Measurements from ENCODE around the gene MED6. TPM values are rescaled to one million over a fixed set of nuclear protein-coding genes. Genes with fewer than 3 reads are reported as not detected.

MED6 gene
- total RNA-seq, 1 experiment from 2014 or later, result 46.3 TPM

DNA sequence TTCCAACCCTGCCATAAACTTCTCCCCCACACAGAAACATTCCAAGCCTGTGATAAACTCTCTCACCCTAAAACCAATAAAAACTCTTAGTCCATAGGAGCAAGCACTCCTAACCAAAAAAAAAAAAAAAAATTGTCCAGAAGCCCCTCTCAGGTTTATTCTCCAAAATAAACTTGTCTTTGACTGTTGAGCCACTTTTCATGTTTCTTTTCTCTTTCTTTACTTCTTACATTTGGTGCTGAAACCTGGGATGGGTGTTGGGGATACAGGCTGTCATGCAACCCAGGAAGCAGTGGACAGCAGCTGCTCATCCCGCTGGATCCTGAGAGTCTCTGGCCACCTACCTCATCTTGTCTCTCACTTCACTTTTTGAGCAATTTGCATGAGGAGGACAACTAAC is 63.6 kb downstream of the MED6 start (continued):
- TF ChIP-seq, protein P1, sequence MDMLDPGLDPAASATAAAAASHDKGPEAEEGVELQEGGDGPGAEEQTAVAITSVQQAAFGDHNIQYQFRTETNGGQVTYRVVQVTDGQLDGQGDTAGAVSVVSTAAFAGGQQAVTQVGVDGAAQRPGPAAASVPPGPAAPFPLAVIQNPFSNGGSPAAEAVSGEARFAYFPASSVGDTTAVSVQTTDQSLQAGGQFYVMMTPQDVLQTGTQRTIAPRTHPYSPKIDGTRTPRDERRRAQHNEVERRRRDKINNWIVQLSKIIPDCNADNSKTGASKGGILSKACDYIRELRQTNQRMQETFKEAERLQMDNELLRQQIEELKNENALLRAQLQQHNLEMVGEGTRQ (CRISPR knock-in tag; IDR thresholded peaks at IDR 0.05), result no peak
- TF ChIP-seq ZNF263 (CRISPR knock-in tag; IDR thresholded peaks at IDR 0.05; ENCODE audit: low read depth), result no peak
- TF ChIP-seq NR1H2 (CRISPR knock-in tag; IDR thresholded peaks at IDR 0.05), result no peak
- no peak for TF ChIP-seq NR2C2 (CRISPR knock-in tag; IDR thresholded peaks at IDR 0.05)
- TF ChIP-seq, protein P2, sequence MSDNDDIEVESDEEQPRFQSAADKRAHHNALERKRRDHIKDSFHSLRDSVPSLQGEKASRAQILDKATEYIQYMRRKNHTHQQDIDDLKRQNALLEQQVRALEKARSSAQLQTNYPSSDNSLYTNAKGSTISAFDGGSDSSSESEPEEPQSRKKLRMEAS (CRISPR knock-in tag; IDR thresholded peaks at IDR 0.05), result no peak
- no peak for TF ChIP-seq ZNF232 (CRISPR knock-in tag; IDR thresholded peaks at IDR 0.05)
- TF ChIP-seq NFE2L1 (CRISPR knock-in tag; IDR thresholded peaks at IDR 0.05), result no peak
- TF ChIP-seq PRRX2 (CRISPR knock-in tag; IDR thresholded peaks at IDR 0.05), result no peak
- TF ChIP-seq MLX (CRISPR knock-in tag; IDR thresholded peaks at IDR 0.05), result no peak

DNA sequence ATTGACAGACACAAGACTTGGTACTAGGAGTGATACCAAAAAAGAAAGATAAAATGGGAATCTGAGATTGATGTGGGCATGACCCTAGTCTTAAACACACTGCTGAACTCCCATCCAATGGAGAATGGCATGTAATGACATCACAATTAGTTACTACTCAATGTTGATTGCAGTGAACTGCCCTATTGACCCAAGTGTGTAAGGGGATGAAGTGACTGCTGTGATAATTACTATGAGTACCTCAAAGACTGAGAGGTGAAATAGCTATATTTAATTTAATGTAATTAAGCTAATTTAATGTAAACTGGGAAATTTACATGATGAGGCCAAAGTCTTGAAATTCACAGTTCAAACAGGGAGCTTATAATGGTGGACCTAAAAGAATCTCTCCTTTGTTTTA is 65.6 kb downstream of the MED6 start, which contains the start of gene ADAM20:
Gene ADAM20, minus strand, starts transcription at position 101 of the 400 bp plus-strand sequence. CDS start 10,247 bp downstream, outside the sequence.
- peaks cover 69% of the 10 kb centered on the region for H3K9me3 Mint-ChIP-seq
- ChIA-PET CTCF (interaction anchor here (0.6 kb wide), 1 partner anchor 88 kb away, joined by 3 read pairs; no protein-coding TSS in a partner anchor), POLR2A (interaction anchor here (0.6 kb wide), 1 partner anchor 137 kb away, joined by 3 read pairs; no protein-coding TSS in a partner anchor)
- DNase-seq (ENCODE audit: low spot score) (no peak), ATAC-seq (no peak)
- H3K4me3 Mint-ChIP-seq, result no peak within 1 kb of the TSS
- no peak within 1 kb of the TSS for H3K27ac Mint-ChIP-seq
- H3K27me3 Mint-ChIP-seq (ENCODE audit: low read depth), result peaks cover 19% of the 10 kb centered on the region
- no peaks in the 10 kb centered on the region for H3K4me1 Mint-ChIP-seq
- TF ChIP-seq, protein P3, sequence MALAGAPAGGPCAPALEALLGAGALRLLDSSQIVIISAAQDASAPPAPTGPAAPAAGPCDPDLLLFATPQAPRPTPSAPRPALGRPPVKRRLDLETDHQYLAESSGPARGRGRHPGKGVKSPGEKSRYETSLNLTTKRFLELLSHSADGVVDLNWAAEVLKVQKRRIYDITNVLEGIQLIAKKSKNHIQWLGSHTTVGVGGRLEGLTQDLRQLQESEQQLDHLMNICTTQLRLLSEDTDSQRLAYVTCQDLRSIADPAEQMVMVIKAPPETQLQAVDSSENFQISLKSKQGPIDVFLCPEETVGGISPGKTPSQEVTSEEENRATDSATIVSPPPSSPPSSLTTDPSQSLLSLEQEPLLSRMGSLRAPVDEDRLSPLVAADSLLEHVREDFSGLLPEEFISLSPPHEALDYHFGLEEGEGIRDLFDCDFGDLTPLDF (CRISPR knock-in tag; IDR thresholded peaks at IDR 0.05), result no peak
- TF ChIP-seq, protein P4, sequence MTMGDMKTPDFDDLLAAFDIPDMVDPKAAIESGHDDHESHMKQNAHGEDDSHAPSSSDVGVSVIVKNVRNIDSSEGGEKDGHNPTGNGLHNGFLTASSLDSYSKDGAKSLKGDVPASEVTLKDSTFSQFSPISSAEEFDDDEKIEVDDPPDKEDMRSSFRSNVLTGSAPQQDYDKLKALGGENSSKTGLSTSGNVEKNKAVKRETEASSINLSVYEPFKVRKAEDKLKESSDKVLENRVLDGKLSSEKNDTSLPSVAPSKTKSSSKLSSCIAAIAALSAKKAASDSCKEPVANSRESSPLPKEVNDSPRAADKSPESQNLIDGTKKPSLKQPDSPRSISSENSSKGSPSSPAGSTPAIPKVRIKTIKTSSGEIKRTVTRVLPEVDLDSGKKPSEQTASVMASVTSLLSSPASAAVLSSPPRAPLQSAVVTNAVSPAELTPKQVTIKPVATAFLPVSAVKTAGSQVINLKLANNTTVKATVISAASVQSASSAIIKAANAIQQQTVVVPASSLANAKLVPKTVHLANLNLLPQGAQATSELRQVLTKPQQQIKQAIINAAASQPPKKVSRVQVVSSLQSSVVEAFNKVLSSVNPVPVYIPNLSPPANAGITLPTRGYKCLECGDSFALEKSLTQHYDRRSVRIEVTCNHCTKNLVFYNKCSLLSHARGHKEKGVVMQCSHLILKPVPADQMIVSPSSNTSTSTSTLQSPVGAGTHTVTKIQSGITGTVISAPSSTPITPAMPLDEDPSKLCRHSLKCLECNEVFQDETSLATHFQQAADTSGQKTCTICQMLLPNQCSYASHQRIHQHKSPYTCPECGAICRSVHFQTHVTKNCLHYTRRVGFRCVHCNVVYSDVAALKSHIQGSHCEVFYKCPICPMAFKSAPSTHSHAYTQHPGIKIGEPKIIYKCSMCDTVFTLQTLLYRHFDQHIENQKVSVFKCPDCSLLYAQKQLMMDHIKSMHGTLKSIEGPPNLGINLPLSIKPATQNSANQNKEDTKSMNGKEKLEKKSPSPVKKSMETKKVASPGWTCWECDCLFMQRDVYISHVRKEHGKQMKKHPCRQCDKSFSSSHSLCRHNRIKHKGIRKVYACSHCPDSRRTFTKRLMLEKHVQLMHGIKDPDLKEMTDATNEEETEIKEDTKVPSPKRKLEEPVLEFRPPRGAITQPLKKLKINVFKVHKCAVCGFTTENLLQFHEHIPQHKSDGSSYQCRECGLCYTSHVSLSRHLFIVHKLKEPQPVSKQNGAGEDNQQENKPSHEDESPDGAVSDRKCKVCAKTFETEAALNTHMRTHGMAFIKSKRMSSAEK (CRISPR knock-in tag; IDR thresholded peaks at IDR 0.05; ENCODE audit: borderline replicate concordance), result no peak
- peaks cover 52% of the 10 kb centered on the region for H3K36me3 Mint-ChIP-seq

Other genes starting within 250 kb of the MED6 start
- gene COX16, start 241.0 kb downstream of the MED6 start, total RNA-seq (2021), result 48.7 to 59.5 TPM (median 58.0 TPM) in 3 replicates
- 24.1 to 27.9 TPM (median 27.9 TPM) in 3 replicates for gene SYNJ2BP, start 183.6 kb downstream of the MED6 start, total RNA-seq (2021)
- gene ADAM21, start 148.5 kb downstream of the MED6 start, total RNA-seq (2021), result not detected in 3 replicates
- 0.25 to 0.50 TPM (median 0.37 TPM) in 3 replicates for gene ADAM20, start 65.7 kb downstream of the MED6 start, total RNA-seq (2021)
- 21.4 to 26.2 TPM (median 22.5 TPM) in 3 replicates for gene TTC9, start 41.3 kb upstream of the MED6 start, total RNA-seq (2021)
- gene MAP3K9, start 208.9 kb upstream of the MED6 start, total RNA-seq (2021), result 28.0 to 29.6 TPM (median 29.4 TPM) in 3 replicates

Measured in WTC11 (cell line).